ENCODE measurements around the gene FBXO15. TPM values are rescaled to one million over a fixed set of nuclear protein-coding genes. Genes with fewer than 3 reads are reported as not detected.
A peak's percentile ranks its signal among the peaks of the same experiment; 100 is the strongest.

Gene FBXO15
- total and polyA plus RNA-seq, 12 donors, result 0.93 to 8.7 (median 2.8) TPM

GRCh38 chr18:74154716-74155115 lies 7.1 kb upstream of the FBXO15 start:
- intact Hi-C loops (cut with DNase I), result no loop called here
- TF ChIP-seq POLR2A (IDR thresholded peaks at IDR 0.05), result no peak
- no peak for TF ChIP-seq CTCF (IDR thresholded peaks at IDR 0.05)
- H3K36me3 ChIP-seq (replicated peaks in 1 of 2), result peaks cover 0 to 39% of the 10 kb centered on the region in 2 donors
- H3K4me3 ChIP-seq, result no peak overlapping the region
- H3K9me3 ChIP-seq (replicated peaks in 1 of 3), result no peaks in the 10 kb centered on the region
- 93 to 98% (median 95%) methylated on average over 4 of the region's 4 CpGs for WGBS, 4 donors
- H3K27ac ChIP-seq, result no peak overlapping the region
- no peaks in the 10 kb centered on the region for H3K27me3 ChIP-seq
- H3K4me1 ChIP-seq (replicated peaks in 1 of 2), result peaks cover 0 to 21% of the 10 kb centered on the region in 2 donors
- DNase-seq, result no peak

GRCh38 chr18:74153793-74154192 lies 6.2 kb upstream of the FBXO15 start:
- H3K36me3 ChIP-seq (replicated peaks in 1 of 2), result peaks cover 0 to 33% of the 10 kb centered on the region in 2 donors
- no peak overlapping the region for H3K4me3 ChIP-seq
- H3K27ac ChIP-seq, result peak overlapping the region in 1 of 5 donors; percentile 14
- no peaks in the 10 kb centered on the region for H3K27me3 ChIP-seq
- peaks cover 0 to 30% of the 10 kb centered on the region in 2 donors for H3K4me1 ChIP-seq (replicated peaks in 1 of 2)
- DNase-seq, result no peak
- H3K9me3 ChIP-seq (replicated peaks in 1 of 3), result no peaks in the 10 kb centered on the region
- intact Hi-C loops (cut with DNase I), result no loop called here
- WGBS, 4 donors, result 78 to 84% (median 81%) methylated on average over 4 of the region's 4 CpGs
- TF ChIP-seq CTCF (IDR thresholded peaks at IDR 0.05) (no peak), POLR2A (IDR thresholded peaks at IDR 0.05) (no peak)

GRCh38 chr18:74153377-74153776 lies 5.7 kb upstream of the FBXO15 start:
- peaks cover 0 to 29% of the 10 kb centered on the region in 2 donors for H3K36me3 ChIP-seq (replicated peaks in 1 of 2)
- WGBS, 4 donors, result 54 to 56% (median 55%) methylated on average over 4 of the region's 4 CpGs
- no peak overlapping the region for H3K4me3 ChIP-seq
- no peaks in the 10 kb centered on the region for H3K9me3 ChIP-seq (replicated peaks in 1 of 3)
- TF ChIP-seq POLR2A (IDR thresholded peaks at IDR 0.05), result no peak
- no peak for TF ChIP-seq CTCF (IDR thresholded peaks at IDR 0.05)
- peak overlapping the region in 2 of 5 donors; percentile 14 to 31 for H3K27ac ChIP-seq
- peak in 1 of 7 donors; percentile 31 for DNase-seq
- H3K27me3 ChIP-seq, result no peaks in the 10 kb centered on the region
- intact Hi-C loops (cut with DNase I), result no loop called here
- H3K4me1 ChIP-seq (replicated peaks in 1 of 2), result peaks cover 0 to 30% of the 10 kb centered on the region in 2 donors

GRCh38 chr18:74152857-74153256 lies 5.2 kb upstream of the FBXO15 start:
- no peak overlapping the region for H3K4me3 ChIP-seq
- peaks cover 0 to 30% of the 10 kb centered on the region in 2 donors for H3K4me1 ChIP-seq (replicated peaks in 1 of 2)
- H3K9me3 ChIP-seq (replicated peaks in 1 of 3), result no peaks in the 10 kb centered on the region
- WGBS, 4 donors, result 94 to 97% (median 96%) methylated on average over 2 of the region's 2 CpGs
- H3K36me3 ChIP-seq (replicated peaks in 1 of 2), result peaks cover 0 to 25% of the 10 kb centered on the region in 2 donors
- intact Hi-C loops (cut with DNase I), result no loop called here
- H3K27me3 ChIP-seq, result no peaks in the 10 kb centered on the region
- no peak for TF ChIP-seq CTCF (IDR thresholded peaks at IDR 0.05)
- TF ChIP-seq POLR2A (IDR thresholded peaks at IDR 0.05), result no peak
- peak overlapping the region in 1 of 5 donors; percentile 31 for H3K27ac ChIP-seq
- DNase-seq, result no peak

All from adrenal gland (tissue), 12 donors.